ENCODE results near the gene MRM2.
"Not testable (repeated sequence)": the region's sequence is repeated elsewhere in the genome, so short reads cannot be mapped to it uniquely, and the experiment has no call there.

MRM2 gene

GRCh38 chr7:2269089-2269990 is 27.3 kb upstream of the MRM2 start:
- DNase-seq (ENCODE audit: low read depth in 2 of 2, low spot score in 1 of 2), result not testable (repeated sequence)

GRCh38 chr7:2266911-2267310 is 24.9 kb upstream of the MRM2 start:
- DNase-seq (ENCODE audit: low read depth in 2 of 2, low spot score in 1 of 2), result no peak

- DNase-seq (ENCODE audit: low read depth in 2 of 2, low spot score in 1 of 2), result no peak
Measured at GRCh38 chr7:2264158-2264557, 22.2 kb upstream of the MRM2 start.

- DNase-seq (ENCODE audit: low read depth in 2 of 2, low spot score in 1 of 2), result no peak
Measured at GRCh38 chr7:2263176-2263575, 21.2 kb upstream of the MRM2 start.

- DNase-seq (ENCODE audit: low read depth in 2 of 2, low spot score in 1 of 2), result no peak
Measured at GRCh38 chr7:2261611-2262010, 19.6 kb upstream of the MRM2 start.

- no peak for DNase-seq (ENCODE audit: low read depth in 2 of 2, low spot score in 1 of 2)
Measured at GRCh38 chr7:2260820-2261219, 18.8 kb upstream of the MRM2 start.

- DNase-seq (ENCODE audit: low read depth in 2 of 2, low spot score in 1 of 2), result no peak
Measured at GRCh38 chr7:2259480-2259879, 17.5 kb upstream of the MRM2 start.

- DNase-seq (ENCODE audit: low read depth in 2 of 2, low spot score in 1 of 2), result no peak
Measured at GRCh38 chr7:2258661-2259365, 16.8 kb upstream of the MRM2 start.

GRCh38 chr7:2257651-2258050 is 15.6 kb upstream of the MRM2 start:
- DNase-seq (ENCODE audit: low read depth in 2 of 2, low spot score in 1 of 2), result no peak

GRCh38 chr7:2257046-2257551 is 15.1 kb upstream of the MRM2 start:
- no peak for DNase-seq (ENCODE audit: low read depth in 2 of 2, low spot score in 1 of 2)

GRCh38 chr7:2256306-2257045 is 14.5 kb upstream of the MRM2 start:
- DNase-seq (ENCODE audit: low read depth in 2 of 2, low spot score in 1 of 2), result no peak

GRCh38 chr7:2255145-2256139 is 13.4 kb upstream of the MRM2 start:
- DNase-seq (ENCODE audit: low read depth in 2 of 2, low spot score in 1 of 2), result no peak

- no peak for DNase-seq (ENCODE audit: low read depth in 2 of 2, low spot score in 1 of 2)
Measured at GRCh38 chr7:2254429-2255144, 12.6 kb upstream of the MRM2 start.

- no peak for DNase-seq (ENCODE audit: low read depth in 2 of 2, low spot score in 1 of 2)
Measured at GRCh38 chr7:2253525-2254244, 11.7 kb upstream of the MRM2 start.

GRCh38 chr7:2253021-2253420 is 11.0 kb upstream of the MRM2 start:
- DNase-seq (ENCODE audit: low read depth in 2 of 2, low spot score in 1 of 2), result no peak

GRCh38 chr7:2251841-2252771 is 10.1 kb upstream of the MRM2 start:
- DNase-seq (ENCODE audit: low read depth in 2 of 2, low spot score in 1 of 2), result no peak

- DNase-seq (ENCODE audit: low read depth in 2 of 2, low spot score in 1 of 2), result no peak
Measured at GRCh38 chr7:2251381-2251780, 9.4 kb upstream of the MRM2 start.

GRCh38 chr7:2249744-2250323 is 7.8 kb upstream of the MRM2 start:
- DNase-seq (ENCODE audit: low read depth in 2 of 2, low spot score in 1 of 2), result no peak
